Endometrial microvascular endothelial cells (primary cell): ENCODE results near the gene THAP3. TPM values are rescaled to one million over a fixed set of nuclear protein-coding genes. Genes with fewer than 3 reads are reported as not detected.

Experiments
- in situ Hi-C: cut with HindIII; loops from 2 replicates; pipeline ENCODE4 v1.10.0; 2017; ENCODE audit warnings: low sequenced_read_pairs, low pct_unique_long_range_greater_than_20kb; ENCODE audit errors: inconsistent ontology term
- total RNA-seq: library from RNA; depleted of rRNA; stranded (reverse); fragments of >200 nt; gene quantifications from one replicate; pipeline ENCODE4 v1.2.3, GENCODE V29; 2015; ENCODE audit errors: inconsistent ontology term

Gene THAP3
- total RNA-seq, 1 donor from 2014 or later, result 30.4 TPM

DNA sequence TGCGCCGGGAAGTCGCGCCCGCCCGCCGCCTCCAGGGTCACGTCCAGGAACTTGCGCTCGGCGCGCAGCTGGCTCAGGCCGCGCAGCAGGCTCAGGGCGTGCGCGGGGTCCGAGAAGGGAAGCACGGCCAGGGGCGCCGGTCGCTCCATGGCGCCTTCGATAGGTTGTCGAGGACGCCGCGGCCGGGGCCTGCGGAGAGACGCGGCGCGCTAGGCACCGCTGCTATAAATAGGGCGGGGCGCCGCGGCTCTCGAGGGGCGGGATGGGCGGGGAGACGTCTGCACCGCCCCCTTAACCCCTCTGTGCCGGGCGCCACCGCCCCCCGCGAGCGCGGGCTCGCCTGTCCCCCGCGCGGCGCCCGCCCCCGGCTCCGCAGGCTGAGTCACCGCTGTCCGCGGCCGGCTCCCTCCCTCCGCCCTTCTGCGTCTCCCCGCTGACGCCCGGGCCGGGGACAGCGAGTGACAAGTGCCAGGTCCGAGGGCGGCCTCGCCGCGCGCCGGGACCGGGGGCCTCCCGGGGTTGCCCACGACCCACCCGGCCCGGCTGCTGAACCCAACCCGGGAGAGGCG, 21.9 kb upstream of the THAP3 start, which contains the start of gene KLHL21:
Gene KLHL21, minus strand, starts transcription at position 201 of the 569 bp plus-strand sequence. Its CDS starts 52 bp downstream, at position 149.
- in situ Hi-C loops, result no loop called here

- in situ Hi-C loops, result no loop called here
Measured at GRCh38 chr1:6603238-6603914, 21.3 kb upstream of the THAP3 start.

- in situ Hi-C loops, result no loop called here
Measured at GRCh38 chr1:6603915-6604558, 20.6 kb upstream of the THAP3 start.

- in situ Hi-C loops, result no loop called here
Measured at GRCh38 chr1:6612641-6613360, 11.9 kb upstream of the THAP3 start.

- in situ Hi-C loops, result no loop called here
Measured at GRCh38 chr1:6613361-6614018, 11.2 kb upstream of the THAP3 start, which contains the start of gene PHF13. TSS of gene PHF13 (plus strand) at chr1:6613731. CDS start at chr1:6614067, 336 bp downstream.

- in situ Hi-C loops, result no loop called here
Measured at GRCh38 chr1:6614019-6614928, 10.4 kb upstream of the THAP3 start.

DNA sequence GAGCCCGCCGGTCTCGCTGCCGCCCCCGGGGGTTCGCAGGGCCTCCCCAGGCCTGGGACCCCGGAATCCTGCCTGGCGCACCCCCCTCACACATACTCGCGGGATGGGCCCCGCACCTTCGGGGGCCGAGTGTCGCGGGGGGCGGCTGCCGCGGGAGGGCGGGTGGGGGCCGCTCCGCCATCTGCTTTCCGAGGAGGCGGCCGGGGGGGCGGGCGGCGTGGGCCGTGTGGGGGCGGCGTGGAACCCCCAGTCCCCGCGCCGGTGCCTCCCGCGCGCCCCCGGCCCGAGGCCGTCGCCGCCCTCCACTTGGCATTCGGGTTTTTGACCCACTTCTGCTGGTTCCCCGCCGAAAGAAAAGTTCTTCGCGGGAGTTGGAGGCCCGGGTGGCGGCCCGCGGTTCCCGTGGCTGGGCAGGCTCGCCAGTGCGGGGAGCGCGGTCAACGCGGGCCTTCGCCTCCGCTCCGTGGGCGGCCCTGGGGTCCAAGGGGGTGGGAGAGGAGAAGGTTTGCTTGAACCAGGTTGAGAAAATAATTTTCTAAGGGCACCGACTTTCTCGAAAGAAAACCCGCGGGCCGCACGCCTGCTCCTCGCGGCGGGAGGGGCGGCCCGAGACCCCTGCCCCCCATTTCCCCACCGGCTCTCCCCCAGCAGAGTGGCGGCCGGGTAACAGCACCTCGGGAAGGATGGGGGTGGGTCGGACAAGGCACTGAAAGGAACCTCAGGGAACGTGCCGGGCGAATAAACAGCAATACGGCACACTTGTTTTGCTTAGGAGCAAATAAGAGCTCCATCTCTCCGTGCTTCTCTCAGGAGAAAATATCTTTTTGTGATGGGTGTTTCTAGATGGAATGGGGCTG, 9.5 kb upstream of the THAP3 start:
- in situ Hi-C loops, result no loop called here

DNA sequence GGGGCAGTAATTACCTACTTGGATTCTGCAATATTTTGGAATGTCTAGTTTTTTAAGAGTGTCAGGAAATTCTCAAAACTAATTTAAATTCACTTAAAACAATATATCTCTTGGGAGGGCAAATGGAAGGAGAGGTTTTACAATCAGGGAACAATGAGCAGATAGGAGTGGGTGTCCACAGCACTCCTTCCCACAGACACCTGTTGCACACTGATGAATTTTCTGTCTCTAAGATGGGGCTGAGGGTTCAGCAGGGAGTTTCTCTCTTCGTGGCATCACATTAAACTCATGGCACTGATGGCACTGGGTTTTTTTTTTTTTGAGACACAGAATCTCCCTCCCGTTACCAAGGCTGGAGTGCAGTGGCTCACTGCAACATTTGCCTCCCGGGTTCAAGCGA, 5.6 kb upstream of the THAP3 start:
- in situ Hi-C loops, result no loop called here

DNA sequence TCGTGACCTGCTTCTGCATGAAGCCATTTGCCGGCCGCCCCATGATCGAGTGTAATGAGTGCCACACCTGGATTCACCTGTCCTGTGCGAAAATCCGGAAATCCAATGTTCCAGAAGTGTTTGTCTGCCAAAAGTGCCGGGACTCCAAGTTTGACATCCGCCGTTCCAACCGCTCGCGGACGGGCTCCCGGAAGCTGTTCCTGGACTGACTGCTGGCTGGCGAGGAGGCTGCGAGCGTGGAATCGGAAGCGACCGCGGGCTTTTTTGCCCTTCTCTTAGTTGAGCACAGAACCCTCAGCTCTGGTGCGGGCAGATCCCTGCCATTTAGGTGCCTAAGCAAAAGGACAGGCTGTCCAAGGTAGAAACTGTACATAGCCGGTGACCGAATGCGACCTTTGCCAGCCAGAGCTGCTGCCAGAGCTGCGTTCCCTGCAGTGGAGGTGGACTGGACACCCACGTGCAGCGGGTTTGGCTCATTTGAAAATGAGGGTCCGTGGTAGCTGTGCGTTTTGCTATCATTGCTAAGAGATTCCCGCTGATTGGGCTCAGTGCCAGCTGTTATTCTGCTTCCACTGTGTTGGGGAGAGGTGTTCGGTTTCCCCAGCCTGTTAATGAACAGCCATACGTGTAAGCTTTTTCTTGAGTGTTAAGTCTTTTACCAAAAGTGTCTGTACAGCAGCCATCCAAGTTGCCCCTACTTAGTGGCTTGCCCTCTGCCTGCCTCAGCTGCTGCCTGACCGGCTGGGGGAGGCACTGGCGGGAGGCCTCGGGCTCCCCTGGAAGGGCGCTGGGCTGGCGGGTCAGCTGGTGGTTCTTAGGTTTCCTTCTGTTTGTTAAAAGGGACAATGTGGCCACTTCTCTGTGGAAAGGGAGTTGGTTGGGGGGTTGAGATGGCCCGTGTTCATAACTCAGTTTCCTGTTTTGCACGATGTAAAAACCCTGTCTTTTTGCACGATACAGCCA, 3.0 kb upstream of the THAP3 start:
- in situ Hi-C loops, result no loop called here

DNA sequence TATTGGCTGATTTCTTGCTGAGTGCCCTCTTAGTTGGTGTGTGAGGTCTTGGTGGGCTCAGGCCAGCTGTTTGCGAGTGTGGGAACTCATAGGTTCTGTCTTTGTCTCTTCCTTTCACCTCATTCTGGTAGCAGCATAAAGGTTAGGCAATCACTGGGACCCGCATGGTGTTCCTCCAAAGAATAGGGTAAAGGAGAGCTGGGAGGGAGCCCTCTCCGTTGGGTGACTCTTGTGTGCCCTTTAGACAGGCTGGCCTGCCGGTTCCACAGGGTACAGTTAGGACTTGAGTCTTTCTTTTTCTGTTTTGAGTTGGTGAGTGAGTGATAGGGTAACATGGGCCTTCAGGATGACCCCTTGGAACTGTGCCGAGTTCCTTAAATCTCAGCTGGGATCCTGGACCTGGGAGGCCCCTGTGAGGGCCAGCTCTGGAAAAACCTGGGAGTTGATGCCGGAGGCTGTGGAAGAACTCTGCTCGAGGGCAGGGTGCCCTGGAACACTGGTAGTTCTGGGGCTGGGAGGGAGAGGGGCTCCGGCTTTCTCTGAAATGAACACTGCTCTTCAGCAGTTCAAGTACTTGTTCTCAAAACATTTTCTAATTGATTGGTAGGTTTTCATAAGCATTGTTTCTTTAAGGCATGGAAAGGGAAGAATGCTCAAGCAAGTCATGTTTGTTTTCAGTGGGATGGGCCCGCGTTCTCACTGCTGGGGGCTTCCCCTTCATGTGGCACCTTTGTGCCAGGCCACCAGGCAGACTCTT, 2.1 kb upstream of the THAP3 start:
- in situ Hi-C loops, result no loop called here

GRCh38 chr1:6623269-6623965, 1.3 kb upstream of the THAP3 start:
- in situ Hi-C loops, result no loop called here

DNA sequence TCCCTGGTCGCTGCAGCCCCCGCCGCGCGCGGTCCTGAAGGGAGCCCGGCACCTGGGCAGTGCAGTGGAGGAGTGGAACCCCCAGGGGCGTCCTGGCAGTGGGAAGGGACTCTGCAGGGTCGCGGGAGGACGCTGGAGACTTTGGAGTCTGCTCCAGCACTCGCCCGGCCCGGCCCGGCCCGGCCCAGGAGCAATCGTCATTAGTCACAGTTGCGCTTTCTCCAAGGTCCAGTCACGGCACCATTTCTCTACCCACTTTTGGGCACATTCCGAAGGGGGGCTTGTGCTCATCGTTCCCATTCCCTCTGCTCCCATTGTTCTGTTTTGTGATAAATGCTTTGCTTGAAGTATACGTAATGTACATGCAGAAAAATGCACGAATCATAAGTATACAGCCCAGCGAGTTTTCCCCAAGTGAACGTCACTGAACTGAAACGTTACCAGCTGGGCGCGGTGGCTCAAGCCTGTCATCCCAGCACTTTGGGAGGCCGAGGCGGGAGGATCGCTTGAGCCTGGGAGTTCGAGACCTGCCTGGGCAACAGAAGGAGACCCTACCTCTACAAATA, 999 bp downstream of the THAP3 start:
- in situ Hi-C loops, result no loop called here

DNA sequence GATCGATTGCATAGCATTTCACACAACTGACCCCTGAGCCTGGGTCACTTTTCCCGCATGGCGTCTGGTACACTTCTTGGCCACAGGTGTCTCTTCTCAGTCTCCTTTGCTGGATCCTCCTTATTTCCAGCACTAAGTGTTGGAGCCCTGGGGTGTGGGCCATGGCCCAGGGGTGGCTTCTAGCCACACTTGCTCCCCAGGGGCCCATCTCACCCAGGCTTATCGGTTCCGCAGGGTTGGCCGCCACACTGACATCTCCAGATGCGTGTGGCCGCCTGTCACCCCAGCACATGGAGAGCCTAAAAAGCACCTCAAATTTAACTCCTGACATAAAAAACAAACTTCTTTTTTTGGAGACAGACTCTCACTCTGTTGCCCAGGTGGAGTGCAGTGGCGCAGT, 2.4 kb downstream of the THAP3 start:
- in situ Hi-C loops, result no loop called here

- in situ Hi-C loops, result no loop called here
Measured at GRCh38 chr1:6627841-6628545, 3.3 kb downstream of the THAP3 start.
